Glutamatergic neuron (in vitro differentiated cells): Measurements from ENCODE around the gene MRPL10. TPM values are rescaled to one million over a fixed set of nuclear protein-coding genes. Genes with fewer than 3 reads are reported as not detected.

Source experiments
- DNase-seq: peaks from one replicate; pipeline ENCODE4 v3.0.0; 2022
- H3K27ac Mint-ChIP-seq: one replicate; pipeline ENCODE4 v1.8.0; 2020; ENCODE audit warnings: mild to moderate bottlenecking, mixed read lengths, inconsistent platforms; ENCODE audit not compliant: unreplicated experiment
- H3K27me3 Mint-ChIP-seq: one replicate; pipeline ENCODE4 v1.8.0; 2020; ENCODE audit warnings: mild to moderate bottlenecking, moderate library complexity, mixed read lengths, inconsistent platforms; ENCODE audit not compliant: unreplicated experiment
- H3K36me3 Mint-ChIP-seq: one replicate; pipeline ENCODE4 v1.8.0; 2020; ENCODE audit warnings: mild to moderate bottlenecking, mixed read lengths, inconsistent platforms; ENCODE audit not compliant: unreplicated experiment
- H3K4me1 Mint-ChIP-seq: one replicate; pipeline ENCODE4 v1.8.0; 2020; ENCODE audit warnings: mild to moderate bottlenecking, low read depth, mixed read lengths, inconsistent platforms; ENCODE audit not compliant: unreplicated experiment
- H3K4me3 Mint-ChIP-seq: one replicate; pipeline ENCODE4 v1.8.0; 2020; ENCODE audit warnings: mild to moderate bottlenecking, mixed read lengths, inconsistent platforms; ENCODE audit not compliant: unreplicated experiment
- H3K9me3 Mint-ChIP-seq: one replicate; pipeline ENCODE4 v1.8.0; 2020; ENCODE audit warnings: mild to moderate bottlenecking, moderate library complexity, mixed read lengths, inconsistent platforms; ENCODE audit not compliant: unreplicated experiment
- total RNA-seq: library from RNA; stranded (reverse); fragmentation: NEBNext Ultra II Directional; extraction: Animal tissue kit (Norgen Biotek cat#: 25700); gene quantifications from one replicate; pipeline ENCODE4 v1.2.1, GENCODE V29; 2021; ENCODE audit not compliant: unreplicated experiment
- TF ChIP-seq, protein P1 (sequence below): fragments of 200-600 bp; sonication (generic); IDR thresholded peaks from one replicate; pipeline ENCODE4 v1.5.0; 2021; ENCODE audit not compliant: partially characterized antibody, unreplicated experiment

Gene MRPL10
- total RNA-seq, 1 donor from 2014 or later: 38.7 TPM

DNA sequence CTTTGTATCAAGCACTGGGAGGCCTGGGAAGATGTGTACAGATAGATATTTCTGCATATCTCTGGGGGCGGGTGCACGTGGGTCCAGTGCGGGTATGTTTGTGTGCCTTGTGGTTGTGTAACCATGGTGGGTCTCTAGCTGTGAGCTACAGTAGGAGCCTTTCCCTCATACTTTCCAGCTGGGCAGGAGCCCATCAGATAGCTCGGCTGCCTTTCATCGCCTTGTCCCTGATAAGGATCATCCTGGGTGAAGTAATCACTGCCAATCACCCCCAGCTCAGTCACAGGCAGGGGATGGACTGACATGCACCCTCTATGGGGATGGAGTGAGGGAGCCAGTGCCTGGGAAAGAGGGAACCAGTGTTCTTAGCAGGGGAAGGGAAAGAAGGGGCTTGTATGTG is 12.9 kb upstream of the MRPL10 start:
- no peak for DNase-seq
- no peak overlapping the region for H3K27ac Mint-ChIP-seq
- H3K4me1 Mint-ChIP-seq: peaks cover 7% of the 10 kb centered on the region
- TF ChIP-seq, protein P1, sequence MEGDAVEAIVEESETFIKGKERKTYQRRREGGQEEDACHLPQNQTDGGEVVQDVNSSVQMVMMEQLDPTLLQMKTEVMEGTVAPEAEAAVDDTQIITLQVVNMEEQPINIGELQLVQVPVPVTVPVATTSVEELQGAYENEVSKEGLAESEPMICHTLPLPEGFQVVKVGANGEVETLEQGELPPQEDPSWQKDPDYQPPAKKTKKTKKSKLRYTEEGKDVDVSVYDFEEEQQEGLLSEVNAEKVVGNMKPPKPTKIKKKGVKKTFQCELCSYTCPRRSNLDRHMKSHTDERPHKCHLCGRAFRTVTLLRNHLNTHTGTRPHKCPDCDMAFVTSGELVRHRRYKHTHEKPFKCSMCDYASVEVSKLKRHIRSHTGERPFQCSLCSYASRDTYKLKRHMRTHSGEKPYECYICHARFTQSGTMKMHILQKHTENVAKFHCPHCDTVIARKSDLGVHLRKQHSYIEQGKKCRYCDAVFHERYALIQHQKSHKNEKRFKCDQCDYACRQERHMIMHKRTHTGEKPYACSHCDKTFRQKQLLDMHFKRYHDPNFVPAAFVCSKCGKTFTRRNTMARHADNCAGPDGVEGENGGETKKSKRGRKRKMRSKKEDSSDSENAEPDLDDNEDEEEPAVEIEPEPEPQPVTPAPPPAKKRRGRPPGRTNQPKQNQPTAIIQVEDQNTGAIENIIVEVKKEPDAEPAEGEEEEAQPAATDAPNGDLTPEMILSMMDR: no peak
- H3K36me3 Mint-ChIP-seq: no peaks in the 10 kb centered on the region
- H3K9me3 Mint-ChIP-seq: no peaks in the 10 kb centered on the region
- H3K27me3 Mint-ChIP-seq: peaks cover 9% of the 10 kb centered on the region
- H3K4me3 Mint-ChIP-seq: no peak overlapping the region

DNA sequence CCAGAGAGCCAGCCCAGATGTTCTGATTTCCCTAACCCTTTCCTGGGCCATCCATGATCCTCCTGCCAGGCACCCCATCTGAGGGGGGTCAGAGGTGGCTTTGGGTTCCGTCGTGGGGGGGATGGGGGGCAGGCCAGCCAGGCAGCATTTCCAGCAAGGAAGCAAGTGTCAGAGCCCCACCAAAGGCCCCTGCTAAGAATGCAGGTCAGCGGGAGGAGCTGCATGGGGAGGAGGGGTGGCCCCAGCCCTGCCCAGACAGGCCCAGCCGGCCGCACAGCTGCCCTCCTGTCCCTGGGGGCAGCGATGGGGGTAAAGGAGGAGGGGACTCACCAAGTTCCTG is 12.0 kb upstream of the MRPL10 start:
- H3K4me1 Mint-ChIP-seq: peaks cover 7% of the 10 kb centered on the region
- no peaks in the 10 kb centered on the region for H3K9me3 Mint-ChIP-seq
- H3K27me3 Mint-ChIP-seq: peaks cover 5% of the 10 kb centered on the region

DNA sequence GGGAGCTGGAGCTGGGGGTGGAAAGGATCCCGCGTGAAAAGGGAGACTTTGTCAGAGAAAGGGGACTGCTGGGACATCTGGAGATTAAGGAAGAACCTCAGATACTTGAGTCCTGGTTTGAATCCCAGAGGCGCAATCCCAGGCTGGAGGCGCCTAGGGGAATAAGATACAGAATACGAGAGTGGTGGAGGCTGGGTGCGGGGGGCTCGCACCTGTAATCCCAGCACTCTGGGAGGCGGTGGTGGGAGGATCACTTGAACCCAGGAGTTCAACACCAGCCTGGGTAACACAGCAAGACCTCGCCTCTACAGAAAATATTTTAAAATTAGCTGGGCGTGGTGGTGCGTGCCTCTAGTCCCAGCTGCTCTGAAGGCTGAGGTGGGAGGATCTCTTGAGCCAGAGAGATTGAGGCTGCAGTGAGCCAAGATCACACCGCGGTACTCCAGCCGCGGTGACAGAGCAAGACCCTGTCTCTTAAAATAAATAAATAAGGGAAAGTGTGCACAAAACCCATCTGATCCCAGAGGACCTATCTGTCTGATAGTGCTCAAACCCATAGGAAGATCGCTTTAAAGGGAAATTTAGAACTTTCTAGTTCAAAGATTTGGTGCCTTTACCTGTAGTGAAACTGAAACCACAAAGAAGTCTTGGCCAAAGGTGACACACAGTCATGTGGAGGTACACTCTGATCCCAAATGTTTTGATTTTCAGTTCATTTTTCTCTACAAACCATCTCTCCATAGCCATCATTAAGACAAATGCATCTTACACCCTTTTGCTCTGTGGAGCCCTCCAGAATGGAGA is 10.3 kb upstream of the MRPL10 start:
- TF ChIP-seq, protein P1: peak; percentile 52
- no peak for DNase-seq
- H3K27ac Mint-ChIP-seq: peak overlapping the region; percentile 71
- H3K27me3 Mint-ChIP-seq: peaks cover 7% of the 10 kb centered on the region
- H3K4me1 Mint-ChIP-seq: peaks cover 7% of the 10 kb centered on the region
- H3K36me3 Mint-ChIP-seq: no peaks in the 10 kb centered on the region
- H3K9me3 Mint-ChIP-seq: no peaks in the 10 kb centered on the region
- peak overlapping the region; percentile 89 for H3K4me3 Mint-ChIP-seq

More for the DNA sequence above, 12.0 kb upstream of the MRPL10 start:
- DNase-seq: no peak
- TF ChIP-seq, protein P1: no peak
- Mint-ChIP-seq H3K36me3 (no peaks in the 10 kb centered on the region), H3K27ac (no peak overlapping the region), H3K4me3 (no peak overlapping the region)

DNA sequence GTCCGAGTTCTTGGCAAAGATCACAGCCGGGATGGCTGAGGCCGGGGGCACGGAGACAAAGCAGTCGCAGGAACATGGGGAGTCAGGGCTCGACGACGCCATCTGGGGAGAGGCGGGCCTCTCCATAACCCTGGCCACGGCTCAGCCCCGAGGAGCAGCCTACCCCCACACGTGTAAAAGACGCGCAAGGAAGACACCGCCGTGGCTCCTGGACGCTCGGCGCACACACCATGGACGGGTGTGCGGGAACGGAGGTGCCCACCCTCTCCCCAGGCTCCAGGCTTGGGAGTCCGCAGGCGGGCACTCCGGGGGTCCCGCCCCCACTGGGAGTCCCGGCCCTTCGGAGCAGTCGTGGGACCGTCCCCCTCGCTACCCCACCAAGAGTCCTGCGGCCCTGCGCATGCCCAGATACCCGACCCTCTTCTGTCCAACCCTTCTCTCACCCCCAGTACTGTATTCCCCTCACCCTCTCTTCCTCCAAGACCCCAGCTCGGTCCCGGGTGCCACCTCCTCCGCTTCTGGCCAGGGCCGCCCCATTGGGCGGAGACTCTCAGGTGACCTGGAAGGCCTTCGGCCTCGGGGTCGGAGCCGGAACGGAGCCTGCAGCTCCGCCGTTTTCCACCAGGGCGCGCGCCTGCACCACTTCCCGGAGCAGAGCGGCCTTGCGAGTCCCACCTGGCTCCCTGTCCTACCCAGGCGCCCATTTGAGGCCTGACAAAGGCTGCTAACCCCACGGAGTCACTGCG is 9.6 kb upstream of the MRPL10 start, which contains the start of gene SCRN2:
TSS of gene SCRN2 (minus strand) at position 532 of the 746 bp plus-strand sequence. CDS start at position 102, 430 bp downstream.
- no peaks in the 10 kb centered on the region for H3K36me3 Mint-ChIP-seq
- peak within 1 kb of the TSS; percentile 71 for H3K27ac Mint-ChIP-seq
- H3K4me3 Mint-ChIP-seq: peak within 1 kb of the TSS; percentile 89
- TF ChIP-seq, protein P1: peak; percentile 92
- peaks cover 4% of the 10 kb centered on the region for H3K27me3 Mint-ChIP-seq
- H3K9me3 Mint-ChIP-seq: no peaks in the 10 kb centered on the region
- DNase-seq: peak; percentile 97
- H3K4me1 Mint-ChIP-seq: peaks cover 7% of the 10 kb centered on the region
